Stimulated activated CD4-positive, alpha-beta T cell treated with anti-CD3 and anti-CD28 coated beads, TNF-alpha, amount 100 ng/mL, for 24 hours (primary cell): ENCODE data around the gene E2F4.
A peak's percentile ranks its signal among the peaks of the same experiment; 100 is the strongest.

ENCODE experiments used
- DNase-seq, 3 experiments: peaks; one replicate each; pipeline ENCODE4 v3.0.0-alpha.2; 2020; ENCODE audit warnings: low read depth in 3 of 3

E2F4 gene

GRCh38 chr16:67208154-67208896, 16.4 kb downstream of the E2F4 start:
- no peak for DNase-seq

- no peak for DNase-seq
These were observed 17.6 kb downstream of the E2F4 start for GRCh38 chr16:67209565-67209964.

GRCh38 chr16:67210069-67210937, 18.3 kb downstream of the E2F4 start:
- DNase-seq = no peak

DNA sequence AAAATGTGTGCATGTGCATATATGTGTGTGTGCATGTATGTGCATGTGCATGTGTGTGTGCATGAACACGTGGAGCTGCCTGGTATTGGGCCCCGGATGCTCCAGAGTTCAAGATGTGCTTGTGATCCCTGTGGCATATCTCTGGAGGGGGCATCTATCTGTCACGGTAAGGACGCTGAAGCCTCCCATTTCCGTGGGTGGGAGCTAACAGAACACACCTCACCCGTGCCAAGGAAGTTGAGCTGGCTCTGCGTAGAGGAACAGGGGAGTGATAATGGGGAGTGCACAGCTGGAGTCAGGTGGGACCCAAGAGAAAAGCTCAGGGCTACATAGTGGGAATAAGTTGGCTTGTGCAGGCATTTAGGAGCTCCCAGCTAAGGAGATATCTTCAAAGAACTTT, 19.7 kb downstream of the E2F4 start:
- no peak for DNase-seq

- DNase-seq = no peak
These were observed 20.8 kb downstream of the E2F4 start for GRCh38 chr16:67212766-67213165.

DNA sequence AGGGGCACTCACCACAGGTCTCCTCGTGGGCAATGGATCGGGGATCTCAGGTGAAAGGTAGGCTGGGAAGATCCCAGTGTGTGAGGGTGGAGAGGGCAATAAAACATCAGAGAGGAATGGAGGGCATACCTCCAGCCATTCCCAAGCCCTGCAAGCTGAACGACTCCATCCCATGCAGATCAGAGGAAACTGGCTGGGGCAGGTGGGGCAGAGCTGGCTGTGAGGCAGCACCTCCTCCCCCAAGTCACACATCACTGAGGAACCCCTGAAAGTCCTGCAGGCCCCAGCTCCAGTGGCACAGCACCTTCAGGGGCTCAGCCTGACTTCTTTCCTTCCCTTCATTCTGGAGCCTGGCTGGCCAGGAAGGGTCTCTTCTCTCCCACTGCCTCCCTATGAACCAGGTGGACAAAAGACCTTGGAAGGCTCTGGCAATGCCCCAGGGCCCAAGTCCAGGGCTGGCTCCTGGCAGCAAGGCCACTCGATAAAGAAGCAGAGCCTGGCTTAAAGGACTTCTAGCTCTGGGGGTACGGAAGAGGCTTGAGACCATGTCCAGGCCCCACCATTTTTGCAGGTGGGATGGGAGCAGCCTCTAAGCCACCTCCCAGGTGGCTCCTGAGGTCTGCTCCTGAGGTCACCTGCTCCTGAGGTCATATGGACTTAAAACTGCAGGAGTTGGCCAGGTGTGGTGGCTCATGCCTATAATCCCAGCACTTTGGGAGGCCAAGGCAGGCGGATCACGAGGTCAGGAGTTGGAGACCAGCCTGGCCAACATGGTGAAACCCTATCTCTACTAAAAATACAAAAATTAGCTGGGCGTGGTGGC, 21.5 kb downstream of the E2F4 start:
- DNase-seq = no peak

DNA sequence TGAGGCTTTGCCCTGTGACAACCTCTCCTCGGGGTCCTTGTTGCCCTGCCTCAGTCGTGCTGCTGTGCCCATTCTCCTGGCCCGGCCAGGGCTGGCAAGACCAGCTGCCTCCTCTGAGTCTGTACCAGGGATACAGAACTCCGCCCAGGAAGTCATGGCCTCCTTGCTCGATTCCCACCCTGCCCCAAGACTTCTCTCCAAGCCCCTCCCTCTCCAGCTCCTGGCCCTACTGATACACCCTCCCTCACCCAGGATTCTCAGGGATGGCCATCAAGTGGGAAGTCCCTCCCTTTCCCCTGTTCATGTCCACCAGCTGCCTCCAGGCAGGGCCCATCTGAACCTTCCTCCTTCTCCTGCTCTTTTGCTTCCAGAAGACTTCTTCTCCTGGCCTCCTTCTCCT, 23.8 kb downstream of the E2F4 start:
- DNase-seq = no peak

- DNase-seq = no peak
These were observed 24.9 kb downstream of the E2F4 start for GRCh38 chr16:67216612-67217490.

DNA sequence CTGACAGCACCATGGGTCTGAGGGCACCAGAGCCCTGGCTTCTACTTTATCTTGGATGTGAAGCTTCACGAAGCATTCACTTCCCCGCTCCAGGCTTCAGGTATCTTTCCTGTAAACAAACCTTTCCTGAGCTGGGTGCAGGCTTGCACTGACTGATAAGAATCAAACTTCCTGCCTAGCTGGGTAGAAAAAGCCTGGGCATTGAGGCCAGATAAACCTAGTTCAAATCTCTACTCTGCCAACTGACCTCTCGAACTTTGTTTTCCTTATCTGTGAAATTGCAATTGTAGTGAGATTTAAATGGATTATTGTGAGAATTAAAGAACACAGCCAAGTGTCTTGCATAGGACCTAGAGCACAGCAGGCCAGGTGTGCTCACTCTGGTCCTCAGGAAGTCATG, 32.0 kb downstream of the E2F4 start:
- no peak for DNase-seq

- no peak for DNase-seq
These were observed 34.4 kb downstream of the E2F4 start for GRCh38 chr16:67226295-67226803.

DNA sequence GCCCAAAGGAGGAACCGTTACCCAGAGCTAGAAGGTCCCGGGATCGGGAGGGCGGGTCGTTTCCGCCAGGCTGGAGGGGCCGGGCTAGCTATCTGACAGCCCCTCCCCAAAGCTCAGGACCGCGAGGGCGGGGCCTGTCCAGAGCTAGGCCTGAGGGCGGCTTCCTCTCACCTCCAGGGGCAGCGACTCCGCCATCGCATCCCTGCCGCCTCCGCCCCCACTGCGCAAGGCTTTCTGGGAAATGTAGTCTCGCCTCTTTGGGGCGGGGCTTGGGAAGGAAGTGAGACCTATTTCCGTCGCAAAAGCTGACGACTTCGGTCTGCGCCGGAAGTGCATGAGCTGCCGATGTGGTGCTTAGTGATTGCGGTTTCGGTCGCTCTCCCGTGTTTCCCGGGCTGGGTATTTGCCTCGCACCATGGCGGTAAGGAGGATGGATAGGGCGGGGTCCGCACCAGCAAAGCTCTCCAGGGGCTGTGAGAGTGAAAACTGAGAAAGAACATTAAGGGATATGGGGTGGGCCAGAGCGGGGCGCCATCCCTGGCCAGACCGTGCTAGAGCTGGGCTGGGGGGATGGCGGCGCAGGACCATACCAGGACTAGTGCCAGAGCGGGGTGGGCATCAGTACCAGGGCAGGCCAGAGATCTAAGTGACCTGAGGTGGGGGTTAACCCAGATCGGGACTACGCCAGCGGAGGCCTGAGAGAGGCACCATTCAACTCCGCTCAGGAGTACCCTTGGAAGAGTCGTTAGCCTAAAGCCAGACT, 35.0 kb downstream of the E2F4 start, which contains the start of gene TMEM208:
TMEM208 (plus strand) TSS at position 327 of the 763 bp plus-strand sequence; CDS start at position 416, 89 bp downstream.
- DNase-seq = peak; percentile 96 to 99 (median 98)

- no peak for DNase-seq
These were observed 35.6 kb downstream of the E2F4 start for GRCh38 chr16:67227567-67227921.

- DNase-seq = no peak
These were observed 36.3 kb downstream of the E2F4 start for GRCh38 chr16:67228034-67228785.

DNA sequence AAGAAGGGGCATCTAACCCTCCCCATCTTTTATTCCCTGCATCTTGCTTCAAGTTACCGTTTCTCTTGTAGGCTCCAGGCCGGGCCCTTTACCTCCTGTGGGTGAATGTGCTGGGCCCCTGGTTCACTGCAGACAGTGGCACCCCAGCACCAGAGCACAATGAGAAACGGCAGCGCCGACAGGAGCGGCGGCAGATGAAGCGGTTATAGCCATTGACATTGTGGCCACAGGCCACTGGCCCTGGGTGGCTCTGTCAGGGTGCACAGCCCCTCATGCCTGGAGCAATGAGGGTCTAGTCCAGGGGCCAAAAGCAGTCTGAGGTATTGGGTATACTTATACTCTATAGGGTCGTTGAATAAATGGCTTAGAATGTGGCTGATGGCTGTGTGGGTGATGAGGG, 37.0 kb downstream of the E2F4 start:
- DNase-seq = no peak

DNA sequence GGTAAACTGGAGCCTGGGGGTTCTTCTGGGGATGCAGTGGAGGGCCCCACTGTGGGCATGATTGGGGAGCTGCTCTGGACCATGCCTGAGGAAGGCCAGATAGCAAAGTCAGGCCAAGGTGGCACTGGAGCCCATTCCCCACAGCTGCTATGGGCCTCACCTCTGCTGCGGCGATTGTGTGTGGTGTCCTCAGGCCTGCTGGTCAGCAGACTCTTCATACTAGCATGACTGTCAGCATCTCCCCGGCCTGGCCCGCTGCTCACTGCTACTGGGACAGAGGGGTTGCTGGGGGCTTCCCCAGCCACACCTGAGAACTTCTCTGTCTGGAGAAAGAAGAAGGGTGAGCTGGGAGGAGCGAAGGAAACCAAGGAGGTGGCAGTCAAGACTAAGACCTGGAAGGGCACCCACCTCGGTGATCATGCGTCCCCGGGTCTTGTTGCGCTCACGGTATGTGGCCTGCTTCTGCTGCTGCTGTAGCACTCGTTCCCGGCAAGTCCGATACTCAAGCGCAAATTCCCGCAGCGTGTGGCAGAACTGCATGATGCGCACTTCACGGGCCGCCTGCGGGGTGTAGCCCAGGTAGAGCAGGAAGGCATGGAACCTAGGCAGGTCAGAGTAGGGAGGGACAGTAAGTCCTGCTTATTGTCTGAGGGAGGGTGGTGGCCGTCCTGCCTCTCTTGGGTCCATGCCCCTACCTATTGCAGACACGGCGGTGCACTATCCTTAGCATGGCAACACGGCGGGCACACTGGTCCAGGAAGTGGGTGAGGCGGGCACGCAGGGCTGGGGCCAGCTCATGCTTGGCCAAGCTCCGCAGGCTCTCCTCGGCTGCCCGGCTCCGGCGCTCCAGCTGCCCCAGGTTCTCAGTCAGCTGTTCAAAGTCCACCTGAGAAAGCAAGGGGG, 38.2 kb downstream of the E2F4 start:
- DNase-seq = no peak

- no peak for DNase-seq
These were observed 39.1 kb downstream of the E2F4 start for GRCh38 chr16:67230809-67231660.

DNA sequence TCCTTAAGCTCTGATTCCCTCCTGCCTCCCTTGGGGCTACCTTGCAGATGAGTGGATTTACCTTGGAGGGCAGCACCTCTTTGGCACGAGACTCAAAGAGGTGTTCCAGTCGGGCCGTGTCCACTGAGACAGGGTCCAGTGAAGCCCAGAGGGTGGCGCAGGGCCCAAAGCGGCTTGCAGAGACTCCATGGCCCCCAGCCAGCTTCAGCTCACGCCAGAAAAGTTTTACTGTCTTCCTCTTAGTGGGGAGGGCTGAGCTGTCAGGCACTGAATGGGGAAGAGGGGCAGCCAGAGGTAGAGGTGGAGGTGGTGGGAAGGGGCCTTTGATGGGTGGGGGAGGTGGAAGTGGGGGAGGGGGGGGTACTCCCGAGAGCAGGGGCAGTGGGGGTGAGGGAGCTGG, 41.6 kb downstream of the E2F4 start:
- no peak for DNase-seq
